Endothelial cell of umbilical vein (primary cell): ENCODE results near the gene ZNHIT2. TPM values are rescaled to one million over a fixed set of nuclear protein-coding genes. Genes with fewer than 3 reads are reported as not detected.

Experiments used
- BruUV-seq: library from RNA; stranded (reverse); fragments of 400-500 nt; replicated peaks from 2 replicates; lab custom pipeline; 2021; lab: Mats Ljungman, UMichigan
- CTCF ChIA-PET: fragments of 300-600, 350-600 bp; sonication (Branson Sonifier 250); formaldehyde crosslinking; loops from one replicate; lab custom pipeline; 2021; ENCODE audit warnings: antibody characterized with exemption, inconsistent platforms; lab: Charles Lee
- POLR2A ChIA-PET: fragments of 300-600, 350-600 bp; sonication (Branson Sonifier 250); formaldehyde crosslinking; loops from one replicate; lab custom pipeline; 2021; ENCODE audit warnings: antibody characterized with exemption, inconsistent platforms; lab: Charles Lee
- DNase-seq: peaks from one replicate; pipeline ENCODE4 v3.0.0-alpha.2; 2011; ENCODE audit warnings: low read depth, low spot score
- FAIRE-seq: peaks from 2 replicates; lab custom pipeline; 2011; peaks lifted over from hg19 to GRCh38; lab: Jason Lieb, UNC
- H2AFZ ChIP-seq: 2 replicates; pipeline ENCODE4 v1.6.0; 2012; ENCODE audit warnings: low read depth, low read length, control low read depth, inconsistent platforms
- H3K27ac ChIP-seq: 2 replicates; pipeline ENCODE4 v1.5.1; 2011; ENCODE audit warnings: low read depth, mild to moderate bottlenecking, control low read depth, low read length, moderate library complexity; ENCODE audit not compliant: insufficient read depth
- H3K27me3 ChIP-seq, 2 experiments: 2 replicates each; pipeline versions ENCODE4 v1.6.0 to v1.6.1; 2011; ENCODE audit warnings: low read length in 2 of 2, mixed read lengths in 1 of 2; ENCODE audit not compliant: control insufficient read depth in 2 of 2, insufficient read depth in 2 of 2
- H3K36me3 ChIP-seq, 2 experiments: 2 replicates in 1 of 2; 3 replicates in 1 of 2; pipeline ENCODE4 v1.5.1; 2011; ENCODE audit warnings: low read length in 2 of 2, mild to moderate bottlenecking in 1 of 2, moderate library complexity in 1 of 2; ENCODE audit not compliant: control insufficient read depth in 2 of 2, insufficient read depth in 2 of 2; ENCODE audit errors: extremely low read depth in 1 of 2
- H3K4me1 ChIP-seq: 3 replicates; pipeline ENCODE4 v1.5.1; 2011; ENCODE audit warnings: mild to moderate bottlenecking, low read length; ENCODE audit not compliant: control insufficient read depth, insufficient read depth; ENCODE audit errors: extremely low read depth
- H3K4me2 ChIP-seq: 2 replicates; pipeline ENCODE4 v1.6.1; 2011; ENCODE audit warnings: low read length, control low read depth, mixed read lengths; ENCODE audit not compliant: insufficient read depth
- H3K4me3 ChIP-seq, 3 experiments: fragments of 200-600 bp in 1 of 3; sonication (generic), shearing (Covaris generic) in 1 of 3; replicated peaks in 1 of 3; 2 replicates each; pipeline ENCODE4 v1.5.1; 2011 to 2016; ENCODE audit warnings: control low read depth in 3 of 3, low read length in 3 of 3, mild to moderate bottlenecking in 2 of 3, inconsistent platforms in 1 of 3, low read depth in 1 of 3, moderate library complexity in 1 of 3; ENCODE audit not compliant: insufficient read depth in 1 of 3
- H3K79me2 ChIP-seq: 2 replicates; pipeline ENCODE4 v1.6.0; 2012; ENCODE audit warnings: low read length, inconsistent platforms; ENCODE audit not compliant: control insufficient read depth, insufficient read depth
- H3K9ac ChIP-seq: replicated peaks from 2 replicates; pipeline ENCODE3; 2011; ENCODE audit warnings: low read length, control low read depth; ENCODE audit not compliant: insufficient read depth; ENCODE audit errors: extremely low read depth
- H3K9me1 ChIP-seq: replicated peaks from 3 replicates; pipeline ENCODE4 v1.6.0; 2011; ENCODE audit warnings: mild to moderate bottlenecking, low read length; ENCODE audit not compliant: control insufficient read depth, insufficient read depth; ENCODE audit errors: extremely low read depth
- H3K9me3 ChIP-seq: replicated peaks from 2 replicates; pipeline ENCODE4 v1.5.1; 2012; ENCODE audit warnings: low read length, inconsistent platforms; ENCODE audit not compliant: control insufficient read depth, insufficient read depth
- H4K20me1 ChIP-seq: replicated peaks from 2 replicates; pipeline ENCODE3; 2011; ENCODE audit warnings: mild to moderate bottlenecking, low read length; ENCODE audit not compliant: control insufficient read depth, insufficient read depth; ENCODE audit errors: extremely low read depth
- CTCF ChIP-seq, 2 donors: IDR thresholded peaks; 1 replicate in 1 of 2; 2 replicates in 1 of 2; pipeline ENCODE4 v1.5.1; 2011; ENCODE audit warnings: low read length in 2 of 2, mild to moderate bottlenecking in 2 of 2, moderate library complexity in 2 of 2, control low read depth in 1 of 2, inconsistent platforms in 1 of 2, low read depth in 1 of 2; ENCODE audit not compliant: insufficient read depth in 1 of 2; ENCODE audit errors: extremely low read depth in 1 of 2
- EZH2 ChIP-seq: IDR thresholded peaks from 2 replicates; pipeline ENCODE4 v1.6.1; 2012; ENCODE audit warnings: borderline replicate concordance, low read depth, mild to moderate bottlenecking, moderate library complexity, low read length, inconsistent platforms; ENCODE audit not compliant: severe bottlenecking
- FOS ChIP-seq: IDR thresholded peaks from 2 replicates; pipeline ENCODE4 v1.6.1; 2011; ENCODE audit warnings: mild to moderate bottlenecking, low read length, moderate library complexity, borderline replicate concordance; ENCODE audit not compliant: insufficient read depth
- GATA2 ChIP-seq: IDR thresholded peaks from 2 replicates; pipeline ENCODE4 v1.7.0; 2011; ENCODE audit warnings: low read depth, mild to moderate bottlenecking, moderate library complexity, mixed read lengths, low read length; ENCODE audit not compliant: insufficient read length, insufficient read depth
- JUN ChIP-seq: IDR thresholded peaks from 2 replicates; pipeline ENCODE4 v1.6.1; 2011; ENCODE audit warnings: borderline replicate concordance, low read depth; ENCODE audit not compliant: insufficient read length, insufficient read depth
- MAX ChIP-seq: IDR thresholded peaks from 2 replicates; pipeline ENCODE4 v1.6.1; 2011; ENCODE audit not compliant: insufficient read depth, insufficient read length
- MYC ChIP-seq: IDR thresholded peaks from one replicate; pipeline ENCODE4 v1.6.1; 2011; ENCODE audit warnings: mild to moderate bottlenecking, low read depth, low read length
- POLR2A ChIP-seq: IDR thresholded peaks from 2 replicates; pipeline ENCODE4 v1.6.1; 2012; ENCODE audit warnings: low read depth, mild to moderate bottlenecking, control low read depth, low read length
- POLR2AphosphoS5 ChIP-seq: IDR thresholded peaks from 2 replicates; pipeline ENCODE4 v1.6.1; 2012; ENCODE audit warnings: low read depth, mild to moderate bottlenecking, control low read depth, low read length, moderate library complexity; ENCODE audit not compliant: insufficient read depth
- dilution Hi-C: fragments of 300-500 bp; cut with MboI; formaldehyde crosslinking; loops from one replicate; pipeline ENCODE4 v1.15.0; 2019; ENCODE audit warnings: low sequenced_read_pairs; ENCODE audit not compliant: extremely low pct_ligation_motif_present
- intact Hi-C: fragments of 100-400 bp; cut with micrococcal nuclease; formaldehyde crosslinking; loops from one replicate; pipeline ENCODE4 v1.10.0; 2022
- polyA plus RNA-seq, 4 experiments: library from polyadenylated mRNA; depleted of rRNA in 3 of 4; stranded (reverse) in 3 of 4; unstranded in 1 of 4; fragments of >200 nt; gene quantifications; 2 replicates each; pipeline versions ENCODE4 v1.2.1 to v1.2.3, GENCODE V29; 2011 to 2012; ENCODE audit warnings: missing spikeins in 1 of 4
- total RNA-seq: library from RNA; stranded (reverse); gene quantifications from 2 replicates; pipeline ENCODE4 v1.2.3, GENCODE V29; 2021

ZNHIT2 gene
- total and polyA plus RNA-seq, 2 donors (not counting 3 experiments of a cell fraction or from before 2014, with no cell fraction given), result 7.1 to 9.0 TPM

GRCh38 chr11:65085446-65085845 lies 32.1 kb downstream of the ZNHIT2 start:
- ChIA-PET POLR2A (interaction anchor here (0.6 to 2.0 kb wide), 2 partner anchors 16 to 37 kb away, joined by 4 to 6 read pairs; partner anchors contain the start of genes FAU and MRPL49), CTCF (no interaction called here)
- Histone ChIP-seq H3K79me2 (peaks cover 34% of the 10 kb centered on the region), H4K20me1 (no peaks in the 10 kb centered on the region), H2AFZ (no peak overlapping the region), H3K27ac (no peak overlapping the region), H3K9ac (no peak overlapping the region), H3K9me3 (no peaks in the 10 kb centered on the region), H3K4me2 (no peak overlapping the region), H3K36me3 (peaks cover 5 to 28% of the 10 kb centered on the region in 2 experiments), H3K9me1 (no peaks in the 10 kb centered on the region), H3K4me1 (peaks cover 17% of the 10 kb centered on the region), H3K27me3 (no peaks in the 10 kb centered on the region), H3K4me3 (no peak overlapping the region)
- intact Hi-C loops, result loop anchor here (2.0 kb wide), 1 partner anchor 25 kb away; the partner anchor contains the start of gene TM7SF2
- no TSS peak for BruUV-seq
- no peak for FAIRE-seq
- dilution Hi-C loops, result no loop called here
- DNase-seq, result no peak
- no peak for TF ChIP-seq GATA2
- no peak for TF ChIP-seq JUN
- TF ChIP-seq POLR2AphosphoS5, result no peak
- no peak for TF ChIP-seq CTCF (IDR thresholded peaks at IDR 0.05; ENCODE audit: extremely low read depth in 1 of 2, insufficient read depth in 1 of 2, low read depth in 1 of 2, low read length in 2 of 2)
- TF ChIP-seq EZH2, result no peak
- no peak for TF ChIP-seq POLR2A
- TF ChIP-seq FOS, result no peak
- TF ChIP-seq MAX, result no peak
- TF ChIP-seq MYC, result no peak
